K562 (cell line): Measurements from ENCODE around the gene VIPR1. TPM values are rescaled to one million over a fixed set of nuclear protein-coding genes. Genes with fewer than 3 reads are reported as not detected.

Experiments
- DACH1 ChIP-seq: fragments of 450-650 bp; IDR thresholded peaks from 2 replicates; pipeline ENCODE4 v1.6.1; 2018; ENCODE audit not compliant: partially characterized antibody
- FOSL1 ChIP-seq: fragments of 200-800 bp; sonication (Bioruptor generic); conservative IDR thresholded peaks from 2 replicates; pipeline ENCODE4 v1.6.1; 2016; ENCODE audit warnings: missing genetic modification characterization, missing compliant biosample characterization
- FOXJ3 ChIP-seq: sonication (generic); formaldehyde crosslinking; IDR thresholded peaks from 2 replicates; pipeline ENCODE4 v1.4.0; 2020; ENCODE audit warnings: mild to moderate bottlenecking, missing genetic modification reagents
- GABPA ChIP-seq: fragments of 200-800 bp; sonication (Bioruptor generic); conservative IDR thresholded peaks from 2 replicates; pipeline ENCODE4 v1.6.1; 2016; ENCODE audit warnings: low read depth, missing genetic modification characterization, missing compliant biosample characterization
- KLF16 ChIP-seq: IDR thresholded peaks from 2 replicates; pipeline ENCODE4 v1.6.1; 2016; ENCODE audit warnings: antibody characterized with exemption
- MTA2 ChIP-seq: fragments of 450-650 bp; IDR thresholded peaks from 2 replicates; pipeline ENCODE4 v1.6.1; 2016; ENCODE audit warnings: low read depth
- SRSF3 ChIP-seq: fragments of 200-400 bp; formaldehyde crosslinking; IDR thresholded peaks from 2 replicates; pipeline ENCODE4 v1.6.1; 2016; ENCODE audit warnings: mild to moderate bottlenecking, low read length, moderate library complexity; ENCODE audit not compliant: insufficient read depth
- TGIF2 ChIP-seq: sonication (generic); formaldehyde crosslinking; IDR thresholded peaks from 2 replicates; pipeline ENCODE4 v1.8.1; 2022; ENCODE audit warnings: mild to moderate bottlenecking, missing genetic modification reagents, moderate library complexity
- ZNF77 ChIP-seq: fragments of 250-450 bp; sonication (Bioruptor Pico); IDR thresholded peaks from 2 replicates; pipeline ENCODE4 v1.5.0; 2020
- polyA plus RNA-seq, 8 experiments: library from polyadenylated mRNA; depleted of rRNA in 4 of 8; stranded (reverse) in 5 of 8; unstranded in 3 of 8; fragments of >200 nt; fragmentation: Nextera tagmentation in 2 of 8; fragmentation: Illumina TruSeq in 1 of 8; extraction: Ambion mirVana in 2 of 8; extraction: Trizol in 1 of 8; gene quantifications; 2 replicates each; pipeline versions ENCODE4 v1.2.1 to v1.2.3, GENCODE V29; 2011 to 2014; ENCODE audit warnings: inconsistent platforms in 1 of 8, missing spikeins in 1 of 8
- total RNA-seq, 7 experiments: library from RNA; depleted of rRNA in 6 of 7; stranded (reverse); fragments of >200 nt in 6 of 7; fragmentation: Illumina TruSeq in 2 of 7; extraction: Trizol in 2 of 7; gene quantifications; 2 replicates each; pipeline versions ENCODE4 v1.2.1 to v1.2.3, GENCODE V29; 2011 to 2021; ENCODE audit warnings: low replicate concordance in 1 of 7
- TF ChIP-seq, protein P1 (sequence below), 2 experiments: fragments of 450-650 bp in 1 of 2; sonication (generic) in 1 of 2; formaldehyde crosslinking in 1 of 2; IDR thresholded peaks; 2 replicates each; pipeline versions ENCODE4 v1.7.1 to v1.9.0; 2016 to 2022; ENCODE audit warnings: inconsistent platforms in 1 of 2, mild to moderate bottlenecking in 1 of 2, missing genetic modification reagents in 1 of 2
- TF ChIP-seq, protein P2 (sequence below): fragments of 250-450 bp; sonication (Bioruptor Pico); IDR thresholded peaks from 2 replicates; pipeline ENCODE4 v1.5.0; 2022; ENCODE audit warnings: mild to moderate bottlenecking
- TF ChIP-seq, protein P3 (sequence below): fragments of 250-450 bp; sonication (Bioruptor Pico); IDR thresholded peaks from 2 replicates; pipeline ENCODE4 v1.8.0; 2021; ENCODE audit warnings: moderate library complexity, mild to moderate bottlenecking, inconsistent platforms

VIPR1 gene
- total and polyA plus RNA-seq, 9 of the 15 experiments (the other 6 are each of a cell fraction or from before 2014, with no cell fraction given) = 0.04 to 0.38 (median 0.12) TPM; not detected in 3

DNA sequence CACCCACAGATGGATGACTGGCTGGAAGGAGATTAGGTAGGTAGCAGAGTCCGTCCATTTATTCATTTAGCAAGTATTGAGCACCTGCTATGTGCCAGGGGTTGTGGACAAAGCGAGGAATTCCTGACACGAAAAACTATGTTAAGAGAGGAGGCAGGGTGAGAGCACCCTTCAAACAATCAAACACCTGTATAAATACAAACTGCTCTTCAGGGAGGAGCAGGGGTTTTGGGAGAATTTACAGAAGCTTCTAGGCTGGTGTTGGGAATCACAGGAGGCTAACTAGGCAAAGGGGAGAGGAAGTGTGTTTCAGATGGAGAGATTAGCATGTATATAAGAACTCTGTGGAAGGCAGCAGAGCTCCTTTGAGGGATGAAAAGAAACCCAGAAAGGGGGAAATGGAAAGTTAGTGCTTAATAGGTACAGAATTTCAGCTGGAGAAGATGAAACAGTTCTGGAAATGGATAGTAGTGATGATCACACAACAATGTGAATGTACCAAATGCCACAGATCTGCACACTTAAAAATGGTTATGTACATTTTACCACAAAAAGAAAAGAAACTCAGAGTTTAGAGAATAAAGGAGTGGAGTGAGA lies 80.1 kb downstream of the VIPR1 start (continued):
- TF ChIP-seq, protein P1, sequence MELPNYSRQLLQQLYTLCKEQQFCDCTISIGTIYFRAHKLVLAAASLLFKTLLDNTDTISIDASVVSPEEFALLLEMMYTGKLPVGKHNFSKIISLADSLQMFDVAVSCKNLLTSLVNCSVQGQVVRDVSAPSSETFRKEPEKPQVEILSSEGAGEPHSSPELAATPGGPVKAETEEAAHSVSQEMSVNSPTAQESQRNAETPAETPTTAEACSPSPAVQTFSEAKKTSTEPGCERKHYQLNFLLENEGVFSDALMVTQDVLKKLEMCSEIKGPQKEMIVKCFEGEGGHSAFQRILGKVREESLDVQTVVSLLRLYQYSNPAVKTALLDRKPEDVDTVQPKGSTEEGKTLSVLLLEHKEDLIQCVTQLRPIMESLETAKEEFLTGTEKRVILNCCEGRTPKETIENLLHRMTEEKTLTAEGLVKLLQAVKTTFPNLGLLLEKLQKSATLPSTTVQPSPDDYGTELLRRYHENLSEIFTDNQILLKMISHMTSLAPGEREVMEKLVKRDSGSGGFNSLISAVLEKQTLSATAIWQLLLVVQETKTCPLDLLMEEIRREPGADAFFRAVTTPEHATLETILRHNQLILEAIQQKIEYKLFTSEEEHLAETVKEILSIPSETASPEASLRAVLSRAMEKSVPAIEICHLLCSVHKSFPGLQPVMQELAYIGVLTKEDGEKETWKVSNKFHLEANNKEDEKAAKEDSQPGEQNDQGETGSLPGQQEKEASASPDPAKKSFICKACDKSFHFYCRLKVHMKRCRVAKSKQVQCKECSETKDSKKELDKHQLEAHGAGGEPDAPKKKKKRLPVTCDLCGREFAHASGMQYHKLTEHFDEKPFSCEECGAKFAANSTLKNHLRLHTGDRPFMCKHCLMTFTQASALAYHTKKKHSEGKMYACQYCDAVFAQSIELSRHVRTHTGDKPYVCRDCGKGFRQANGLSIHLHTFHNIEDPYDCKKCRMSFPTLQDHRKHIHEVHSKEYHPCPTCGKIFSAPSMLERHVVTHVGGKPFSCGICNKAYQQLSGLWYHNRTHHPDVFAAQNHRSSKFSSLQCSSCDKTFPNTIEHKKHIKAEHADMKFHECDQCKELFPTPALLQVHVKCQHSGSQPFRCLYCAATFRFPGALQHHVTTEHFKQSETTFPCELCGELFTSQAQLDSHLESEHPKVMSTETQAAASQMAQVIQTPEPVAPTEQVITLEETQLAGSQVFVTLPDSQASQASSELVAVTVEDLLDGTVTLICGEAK (IDR thresholded peaks at IDR 0.05) = peak; percentile 36; the same call in 1 of the 2 replicates
- TF ChIP-seq, protein P1 (CRISPR knock-in tag; IDR thresholded peaks at IDR 0.05) = no peak
- no peak for TF ChIP-seq ZNF77 (CRISPR knock-in tag)
- TF ChIP-seq KLF16 = no peak
- peak; percentile 42 for TF ChIP-seq FOSL1 (tag)
- TF ChIP-seq, protein P2, sequence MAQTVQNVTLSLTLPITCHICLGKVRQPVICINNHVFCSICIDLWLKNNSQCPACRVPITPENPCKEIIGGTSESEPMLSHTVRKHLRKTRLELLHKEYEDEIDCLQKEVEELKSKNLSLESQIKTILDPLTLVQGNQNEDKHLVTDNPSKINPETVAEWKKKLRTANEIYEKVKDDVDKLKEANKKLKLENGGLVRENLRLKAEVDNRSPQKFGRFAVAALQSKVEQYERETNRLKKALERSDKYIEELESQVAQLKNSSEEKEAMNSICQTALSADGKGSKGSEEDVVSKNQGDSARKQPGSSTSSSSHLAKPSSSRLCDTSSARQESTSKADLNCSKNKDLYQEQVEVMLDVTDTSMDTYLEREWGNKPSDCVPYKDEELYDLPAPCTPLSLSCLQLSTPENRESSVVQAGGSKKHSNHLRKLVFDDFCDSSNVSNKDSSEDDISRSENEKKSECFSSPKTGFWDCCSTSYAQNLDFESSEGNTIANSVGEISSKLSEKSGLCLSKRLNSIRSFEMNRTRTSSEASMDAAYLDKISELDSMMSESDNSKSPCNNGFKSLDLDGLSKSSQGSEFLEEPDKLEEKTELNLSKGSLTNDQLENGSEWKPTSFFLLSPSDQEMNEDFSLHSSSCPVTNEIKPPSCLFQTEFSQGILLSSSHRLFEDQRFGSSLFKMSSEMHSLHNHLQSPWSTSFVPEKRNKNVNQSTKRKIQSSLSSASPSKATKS (CRISPR knock-in tag) = no peak
- TF ChIP-seq MTA2 = 0 out of 2 replicates have a peak, but pooled peaks have one; percentile 2
- TF ChIP-seq, protein P3, sequence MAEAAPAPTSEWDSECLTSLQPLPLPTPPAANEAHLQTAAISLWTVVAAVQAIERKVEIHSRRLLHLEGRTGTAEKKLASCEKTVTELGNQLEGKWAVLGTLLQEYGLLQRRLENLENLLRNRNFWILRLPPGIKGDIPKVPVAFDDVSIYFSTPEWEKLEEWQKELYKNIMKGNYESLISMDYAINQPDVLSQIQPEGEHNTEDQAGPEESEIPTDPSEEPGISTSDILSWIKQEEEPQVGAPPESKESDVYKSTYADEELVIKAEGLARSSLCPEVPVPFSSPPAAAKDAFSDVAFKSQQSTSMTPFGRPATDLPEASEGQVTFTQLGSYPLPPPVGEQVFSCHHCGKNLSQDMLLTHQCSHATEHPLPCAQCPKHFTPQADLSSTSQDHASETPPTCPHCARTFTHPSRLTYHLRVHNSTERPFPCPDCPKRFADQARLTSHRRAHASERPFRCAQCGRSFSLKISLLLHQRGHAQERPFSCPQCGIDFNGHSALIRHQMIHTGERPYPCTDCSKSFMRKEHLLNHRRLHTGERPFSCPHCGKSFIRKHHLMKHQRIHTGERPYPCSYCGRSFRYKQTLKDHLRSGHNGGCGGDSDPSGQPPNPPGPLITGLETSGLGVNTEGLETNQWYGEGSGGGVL = no peak
- no peak for TF ChIP-seq FOXJ3 (CRISPR knock-in tag)
- TF ChIP-seq DACH1 = no peak
- no peak for TF ChIP-seq SRSF3
- TF ChIP-seq GABPA (tag) = peak; percentile 7; the same call in 1 of the 2 replicates
- TF ChIP-seq TGIF2 = no peak
